Activated T-cell treated with anti-CD3 and anti-CD28 coated beads, Interleukin-2, amount 50 U/mL, for 48 hours (primary cell): ENCODE measurements around the gene PAIP2.
A peak's percentile ranks its signal among the peaks of the same experiment; 100 is the strongest.
"Not testable (repeated sequence)": the region's sequence is repeated elsewhere in the genome, so short reads cannot be mapped to it uniquely, and the experiment has no call there.

ENCODE experiments used
- DNase-seq, 2 experiments: peaks; one replicate each; pipeline ENCODE4 v3.0.0-alpha.2; 2020

The PAIP2 gene

GRCh38 chr5:139335811-139336210, 5.8 kb upstream of the PAIP2 start:
- peak in 1 of 2 experiments; percentile 39 for DNase-seq

GRCh38 chr5:139340051-139340450, 1.6 kb upstream of the PAIP2 start:
- no peak for DNase-seq

GRCh38 chr5:139341187-139341688, 416 bp upstream of the PAIP2 start:
- DNase-seq = no peak

- DNase-seq = no peak
Measured at GRCh38 chr5:139342423-139342723, 719 bp downstream of the PAIP2 start.

GRCh38 chr5:139343476-139343875, 1.8 kb downstream of the PAIP2 start:
- DNase-seq = no peak

GRCh38 chr5:139344177-139344576, 2.5 kb downstream of the PAIP2 start:
- DNase-seq = no peak

- not testable (repeated sequence) for DNase-seq
Measured at GRCh38 chr5:139345442-139345841, 3.8 kb downstream of the PAIP2 start.

- DNase-seq = not testable (repeated sequence)
Measured at GRCh38 chr5:139347863-139348262, 6.2 kb downstream of the PAIP2 start.

GRCh38 chr5:139354186-139354585, 12.5 kb downstream of the PAIP2 start:
- no peak for DNase-seq

- peak; percentile 3 to 12 for DNase-seq
Measured at GRCh38 chr5:139355900-139356299, 14.2 kb downstream of the PAIP2 start.

GRCh38 chr5:139358064-139358463, 16.4 kb downstream of the PAIP2 start:
- DNase-seq = peak; percentile 7

GRCh38 chr5:139360384-139360783, 18.7 kb downstream of the PAIP2 start:
- DNase-seq = peak; percentile 5 to 12

- no peak for DNase-seq
Measured at GRCh38 chr5:139361835-139362429, 20.3 kb downstream of the PAIP2 start.

- DNase-seq = peak; percentile 6 to 17
Measured at GRCh38 chr5:139363937-139364336, 22.3 kb downstream of the PAIP2 start.

GRCh38 chr5:139364466-139364865, 22.8 kb downstream of the PAIP2 start:
- no peak for DNase-seq

GRCh38 chr5:139368613-139369012, 27.0 kb downstream of the PAIP2 start:
- peak in 1 of 2 experiments; percentile 8 for DNase-seq

GRCh38 chr5:139369181-139369580, 27.5 kb downstream of the PAIP2 start:
- DNase-seq = no peak

- DNase-seq = peak; percentile 17 to 21
Measured at GRCh38 chr5:139371482-139372435, 30.1 kb downstream of the PAIP2 start.

- peak; percentile 14 to 17 for DNase-seq
Measured at GRCh38 chr5:139374909-139375308, 33.3 kb downstream of the PAIP2 start.

GRCh38 chr5:139376364-139376763, 34.7 kb downstream of the PAIP2 start:
- DNase-seq = peak in 1 of 2 experiments; percentile 9

GRCh38 chr5:139377226-139377625, 35.6 kb downstream of the PAIP2 start:
- DNase-seq = no peak

GRCh38 chr5:139378101-139378825, 36.6 kb downstream of the PAIP2 start:
- DNase-seq = no peak

- no peak for DNase-seq
Measured at GRCh38 chr5:139378941-139379361, 37.3 kb downstream of the PAIP2 start.
